Measurements from ENCODE around the gene ARHGAP10.

GRCh38 chr4:148025981-148026380 is 294.1 kb downstream of the ARHGAP10 start:
- no peak for TF ChIP-seq CTCF (IDR thresholded peaks at IDR 0.05)
- no peak for TF ChIP-seq POLR2A (IDR thresholded peaks at IDR 0.05)

All from prostate gland (tissue), 2 donors.